SH-SY5Y (cell line): ENCODE measurements around the gene LRIG3.

Experiments used
- GATA2 ChIP-seq: IDR thresholded peaks from 2 replicates; pipeline ENCODE4 v1.6.1; 2011; ENCODE audit warnings: mild to moderate bottlenecking, low read depth, low read length
- GATA3 ChIP-seq: IDR thresholded peaks from 2 replicates; pipeline ENCODE4 v1.6.1; 2011; ENCODE audit warnings: low read depth, mild to moderate bottlenecking, low read length, moderate library complexity

GRCh38 chr12:58963844-58964243 is 43.5 kb upstream of the LRIG3 start:
- TF ChIP-seq GATA2 (no peak), GATA3 (no peak)
